ENCODE data around the gene PROCA1.

Gene PROCA1

DNA sequence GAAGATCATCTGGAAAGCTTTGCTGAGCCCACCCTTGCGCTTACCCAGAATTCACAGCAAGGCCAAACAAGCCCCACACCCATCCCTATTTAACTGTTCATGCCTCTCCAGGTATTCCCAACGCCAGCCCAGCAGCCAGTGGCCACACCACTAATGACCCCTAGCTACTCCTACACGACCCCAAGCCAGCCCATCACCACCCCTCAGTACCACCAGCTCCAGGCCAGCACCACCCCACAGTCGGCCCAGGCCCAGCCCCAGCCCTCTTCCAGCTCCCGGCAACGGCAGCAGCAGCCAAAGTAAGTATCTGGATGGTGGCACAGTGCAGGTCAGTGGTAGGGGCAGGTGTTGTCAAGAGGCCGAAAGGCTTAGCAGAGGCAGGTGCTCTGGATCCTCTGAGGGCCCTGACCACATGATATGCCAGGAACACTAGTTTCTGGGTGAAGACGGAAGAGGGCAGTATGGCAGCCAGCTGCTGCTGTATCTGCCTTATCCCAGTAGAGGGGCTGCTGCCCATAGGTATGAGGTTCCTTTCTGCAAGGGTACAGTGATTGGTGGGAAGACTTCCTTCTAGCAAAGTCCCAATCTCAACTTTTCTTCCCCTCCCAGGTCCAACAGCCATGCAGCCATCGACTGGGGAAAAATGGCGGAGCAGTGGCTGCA lies 10.7 kb downstream of the PROCA1 start:
- no peaks in the 10 kb centered on the region for H3K4me1 ChIP-seq
- intact Hi-C loops (cut with DNase I; ENCODE audit: low total_unique reads) = loop anchor here (5.0 kb wide), 1 partner anchor 39 kb away; the partner anchor contains the start of genes SDF2 and SUPT6H
- no peaks in the 10 kb centered on the region for H3K9me3 ChIP-seq
- DNase-seq = no peak
- no peaks in the 10 kb centered on the region for H3K27me3 ChIP-seq
- H3K4me3 ChIP-seq = no peak overlapping the region
- H3K27ac ChIP-seq = no peak overlapping the region
- TF ChIP-seq, protein P1, sequence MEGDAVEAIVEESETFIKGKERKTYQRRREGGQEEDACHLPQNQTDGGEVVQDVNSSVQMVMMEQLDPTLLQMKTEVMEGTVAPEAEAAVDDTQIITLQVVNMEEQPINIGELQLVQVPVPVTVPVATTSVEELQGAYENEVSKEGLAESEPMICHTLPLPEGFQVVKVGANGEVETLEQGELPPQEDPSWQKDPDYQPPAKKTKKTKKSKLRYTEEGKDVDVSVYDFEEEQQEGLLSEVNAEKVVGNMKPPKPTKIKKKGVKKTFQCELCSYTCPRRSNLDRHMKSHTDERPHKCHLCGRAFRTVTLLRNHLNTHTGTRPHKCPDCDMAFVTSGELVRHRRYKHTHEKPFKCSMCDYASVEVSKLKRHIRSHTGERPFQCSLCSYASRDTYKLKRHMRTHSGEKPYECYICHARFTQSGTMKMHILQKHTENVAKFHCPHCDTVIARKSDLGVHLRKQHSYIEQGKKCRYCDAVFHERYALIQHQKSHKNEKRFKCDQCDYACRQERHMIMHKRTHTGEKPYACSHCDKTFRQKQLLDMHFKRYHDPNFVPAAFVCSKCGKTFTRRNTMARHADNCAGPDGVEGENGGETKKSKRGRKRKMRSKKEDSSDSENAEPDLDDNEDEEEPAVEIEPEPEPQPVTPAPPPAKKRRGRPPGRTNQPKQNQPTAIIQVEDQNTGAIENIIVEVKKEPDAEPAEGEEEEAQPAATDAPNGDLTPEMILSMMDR (IDR thresholded peaks at IDR 0.05) = no peak
- peaks cover 76 to 100% (median 83%) of the 10 kb centered on the region in 3 donors for H3K36me3 ChIP-seq

GRCh38 chr17:28700278-28700677 lies 11.4 kb downstream of the PROCA1 start:
- H3K27ac ChIP-seq = no peak overlapping the region
- no peak overlapping the region for H3K4me3 ChIP-seq
- intact Hi-C loops (cut with DNase I; ENCODE audit: low total_unique reads) = loop anchor here (5.0 kb wide), 1 partner anchor 38 kb away; the partner anchor contains the start of genes SDF2 and SUPT6H
- TF ChIP-seq, protein P1 (IDR thresholded peaks at IDR 0.05) = no peak
- no peak for DNase-seq
- no peaks in the 10 kb centered on the region for H3K9me3 ChIP-seq
- no peaks in the 10 kb centered on the region for H3K4me1 ChIP-seq
- H3K27me3 ChIP-seq = no peaks in the 10 kb centered on the region
- peaks cover 82 to 100% (median 90%) of the 10 kb centered on the region in 3 donors for H3K36me3 ChIP-seq

DNA sequence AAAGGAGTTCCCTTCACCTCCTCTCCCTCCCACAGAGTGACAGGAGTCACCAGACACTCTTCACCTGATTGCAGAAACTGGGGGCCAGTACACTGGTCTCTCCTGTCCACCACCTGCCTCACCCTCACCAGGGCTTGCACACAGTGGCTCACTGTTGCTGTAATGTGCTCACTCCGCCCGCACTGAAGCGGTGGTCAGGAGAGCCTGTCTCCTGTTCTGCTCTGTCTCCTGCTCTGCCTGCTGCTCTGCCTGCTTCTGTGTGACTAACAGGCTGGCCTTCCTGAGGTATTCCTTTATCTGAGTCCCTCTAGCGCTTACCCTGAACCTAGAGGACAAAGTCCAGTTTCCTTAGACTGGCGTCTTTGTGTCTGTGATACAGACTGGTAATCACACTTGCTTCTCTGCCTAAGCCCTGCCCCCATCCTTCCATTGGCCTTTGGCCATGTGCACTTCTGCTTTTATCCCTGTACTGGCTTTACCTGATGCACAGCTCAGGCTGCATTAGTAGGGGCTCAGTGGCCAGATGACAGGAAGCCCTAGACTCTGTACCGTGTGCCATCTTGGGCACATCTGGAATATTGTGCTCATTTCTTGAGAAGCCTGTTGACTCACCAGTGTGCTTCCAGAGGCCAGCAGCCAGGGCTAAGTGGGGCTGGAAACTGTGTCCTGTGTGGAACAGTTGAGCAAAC lies 13.3 kb downstream of the PROCA1 start:
- DNase-seq = no peak
- H3K4me1 ChIP-seq = no peaks in the 10 kb centered on the region
- no peaks in the 10 kb centered on the region for H3K9me3 ChIP-seq
- no peak overlapping the region for H3K4me3 ChIP-seq
- H3K36me3 ChIP-seq = peaks cover 95 to 100% (median 100%) of the 10 kb centered on the region in 3 donors
- no peak overlapping the region for H3K27ac ChIP-seq
- no peaks in the 10 kb centered on the region for H3K27me3 ChIP-seq
- TF ChIP-seq, protein P1 (IDR thresholded peaks at IDR 0.05) = no peak
- intact Hi-C loops (cut with DNase I; ENCODE audit: low total_unique reads) = no loop called here

DNA sequence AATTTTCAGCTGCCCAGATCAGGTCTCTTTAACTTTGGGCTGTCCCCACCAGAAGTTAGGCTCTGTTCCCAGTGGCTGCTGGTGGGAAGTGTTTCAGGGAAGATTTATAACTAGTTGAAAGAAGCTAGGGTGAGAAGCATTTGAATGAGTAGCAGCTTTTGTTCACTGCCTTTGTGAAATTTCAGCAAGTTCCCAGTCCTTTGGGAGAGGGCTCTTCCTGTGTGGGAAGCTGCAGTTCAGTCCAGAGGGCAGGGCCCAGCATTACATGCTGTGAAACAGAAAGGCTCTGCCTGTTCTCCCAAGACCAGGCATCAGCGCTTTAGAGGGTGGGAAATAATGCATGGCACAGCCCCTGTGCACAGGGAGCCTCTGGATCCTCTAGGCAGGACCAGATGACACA lies 17.8 kb downstream of the PROCA1 start:
- H3K27ac ChIP-seq = no peak overlapping the region
- intact Hi-C loops (cut with DNase I; ENCODE audit: low total_unique reads) = no loop called here
- TF ChIP-seq, protein P1 (IDR thresholded peaks at IDR 0.05) = no peak
- peaks cover 90 to 100% (median 99%) of the 10 kb centered on the region in 3 donors for H3K36me3 ChIP-seq
- no peak overlapping the region for H3K4me3 ChIP-seq
- no peaks in the 10 kb centered on the region for H3K9me3 ChIP-seq
- no peaks in the 10 kb centered on the region for H3K27me3 ChIP-seq
- DNase-seq = no peak
- H3K4me1 ChIP-seq = no peaks in the 10 kb centered on the region

GRCh38 chr17:28689011-28689410 lies 22.7 kb downstream of the PROCA1 start:
- H3K4me3 ChIP-seq = no peak overlapping the region
- TF ChIP-seq, protein P1 (IDR thresholded peaks at IDR 0.05) = no peak
- H3K27ac ChIP-seq = no peak overlapping the region
- peaks cover 90 to 99% (median 99%) of the 10 kb centered on the region in 3 donors for H3K36me3 ChIP-seq
- no peak for DNase-seq
- no peaks in the 10 kb centered on the region for H3K4me1 ChIP-seq
- no peaks in the 10 kb centered on the region for H3K27me3 ChIP-seq
- no peaks in the 10 kb centered on the region for H3K9me3 ChIP-seq
- intact Hi-C loops (cut with DNase I; ENCODE audit: low total_unique reads) = no loop called here
